K562 (cell line): ENCODE measurements around the gene DYNLT2. TPM values are rescaled to one million over a fixed set of nuclear protein-coding genes. Genes with fewer than 3 reads are reported as not detected.

Source experiments
- C11orf30 ChIP-seq: fragments of 450-650 bp; IDR thresholded peaks from 2 replicates; pipeline ENCODE4 v1.6.1; 2016; ENCODE audit warnings: low read depth, mild to moderate bottlenecking
- CREB1 ChIP-seq, 2 experiments: sonication (generic) in 1 of 2; formaldehyde crosslinking in 1 of 2; IDR thresholded peaks; 2 replicates each; pipeline versions ENCODE4 v1.6.1 to v1.8.0; 2012 to 2022; ENCODE audit warnings: inconsistent platforms in 1 of 2, mild to moderate bottlenecking in 1 of 2, missing genetic modification reagents in 1 of 2, moderate library complexity in 1 of 2
- ETV6 ChIP-seq, 3 experiments: fragments of 150-350 bp in 1 of 3; sonication (generic) in 1 of 3; formaldehyde crosslinking in 1 of 3; IDR thresholded peaks; 2 replicates each; pipeline versions ENCODE4 v1.6.1 to v1.8.0; 2014 to 2022; ENCODE audit warnings: borderline replicate concordance in 2 of 3, low read depth in 2 of 3, antibody characterized with exemption in 1 of 3, low read length in 1 of 3, mild to moderate bottlenecking in 1 of 3, missing genetic modification reagents in 1 of 3
- HMG20B ChIP-seq: fragments of 250-450 bp; sonication (Bioruptor Pico); IDR thresholded peaks from 2 replicates; pipeline ENCODE4 v1.5.0; 2021; ENCODE audit warnings: mild to moderate bottlenecking
- NR2F6 ChIP-seq: fragments of 450-650 bp; formaldehyde crosslinking; IDR thresholded peaks from 2 replicates; pipeline ENCODE4 v1.4.0; 2020; ENCODE audit warnings: mild to moderate bottlenecking
- SIRT6 ChIP-seq: IDR thresholded peaks from one replicate; pipeline ENCODE4 v1.6.1; 2012; ENCODE audit warnings: low read depth, mild to moderate bottlenecking, control low read depth, inconsistent platforms, low read length, moderate library complexity
- TAL1 ChIP-seq: fragments of 450-650 bp; IDR thresholded peaks from 2 replicates; pipeline ENCODE4 v1.6.1; 2016; ENCODE audit warnings: mild to moderate bottlenecking
- ZBTB7A ChIP-seq: IDR thresholded peaks from 2 replicates; pipeline ENCODE4 v1.6.1; 2011; ENCODE audit warnings: low read depth, mild to moderate bottlenecking, low read length, moderate library complexity, borderline replicate concordance; ENCODE audit not compliant: control insufficient read depth
- ZC3H4 ChIP-seq: sonication (generic); formaldehyde crosslinking; IDR thresholded peaks from 2 replicates; pipeline ENCODE4 v1.9.0; 2021; ENCODE audit warnings: missing genetic modification reagents, borderline replicate concordance
- ZFP30 ChIP-seq: fragments of 250-450 bp; sonication (Bioruptor Pico); IDR thresholded peaks from 2 replicates; pipeline ENCODE4 v1.8.0; 2022; ENCODE audit warnings: moderate library complexity, mild to moderate bottlenecking, inconsistent platforms, borderline replicate concordance
- ZFP36 ChIP-seq: fragments of 150-350 bp; IDR thresholded peaks from 2 replicates; pipeline ENCODE4 v1.6.1; 2018; ENCODE audit warnings: low read length, low read depth; ENCODE audit not compliant: partially characterized antibody
- ZKSCAN1 ChIP-seq: fragments of 150-350 bp; IDR thresholded peaks from 2 replicates; pipeline ENCODE4 v1.6.1; 2016; ENCODE audit warnings: low read depth, low read length
- polyA plus RNA-seq, 8 experiments: library from polyadenylated mRNA; depleted of rRNA in 4 of 8; stranded (reverse) in 5 of 8; unstranded in 3 of 8; fragments of >200 nt; fragmentation: Nextera tagmentation in 2 of 8; fragmentation: Illumina TruSeq in 1 of 8; extraction: Ambion mirVana in 2 of 8; extraction: Trizol in 1 of 8; gene quantifications; 2 replicates each; pipeline versions ENCODE4 v1.2.1 to v1.2.3, GENCODE V29; 2011 to 2014; ENCODE audit warnings: inconsistent platforms in 1 of 8, missing spikeins in 1 of 8
- total RNA-seq, 7 experiments: library from RNA; depleted of rRNA in 6 of 7; stranded (reverse); fragments of >200 nt in 6 of 7; fragmentation: Illumina TruSeq in 2 of 7; extraction: Trizol in 2 of 7; gene quantifications; 2 replicates each; pipeline versions ENCODE4 v1.2.1 to v1.2.3, GENCODE V29; 2011 to 2021; ENCODE audit warnings: low replicate concordance in 1 of 7
- TF ChIP-seq, protein P1 (sequence below): fragments of 450-650 bp; formaldehyde crosslinking; conservative IDR thresholded peaks from 2 replicates; pipeline ENCODE4 v1.4.0; 2022; ENCODE audit warnings: mild to moderate bottlenecking, missing genetic modification characterization
- TF ChIP-seq, protein P2 (sequence below), 2 experiments: fragments of 450-650 bp in 1 of 2; sonication (generic) in 1 of 2; formaldehyde crosslinking in 1 of 2; IDR thresholded peaks; 2 replicates each; pipeline versions ENCODE4 v1.7.1 to v1.9.0; 2016 to 2022; ENCODE audit warnings: inconsistent platforms in 1 of 2, mild to moderate bottlenecking in 1 of 2, missing genetic modification reagents in 1 of 2

DYNLT2 gene
- total and polyA plus RNA-seq, 9 of the 15 experiments (the other 6 are each of a cell fraction or from before 2014, with no cell fraction given): 2.0 to 12.8 (median 6.3) TPM

DNA sequence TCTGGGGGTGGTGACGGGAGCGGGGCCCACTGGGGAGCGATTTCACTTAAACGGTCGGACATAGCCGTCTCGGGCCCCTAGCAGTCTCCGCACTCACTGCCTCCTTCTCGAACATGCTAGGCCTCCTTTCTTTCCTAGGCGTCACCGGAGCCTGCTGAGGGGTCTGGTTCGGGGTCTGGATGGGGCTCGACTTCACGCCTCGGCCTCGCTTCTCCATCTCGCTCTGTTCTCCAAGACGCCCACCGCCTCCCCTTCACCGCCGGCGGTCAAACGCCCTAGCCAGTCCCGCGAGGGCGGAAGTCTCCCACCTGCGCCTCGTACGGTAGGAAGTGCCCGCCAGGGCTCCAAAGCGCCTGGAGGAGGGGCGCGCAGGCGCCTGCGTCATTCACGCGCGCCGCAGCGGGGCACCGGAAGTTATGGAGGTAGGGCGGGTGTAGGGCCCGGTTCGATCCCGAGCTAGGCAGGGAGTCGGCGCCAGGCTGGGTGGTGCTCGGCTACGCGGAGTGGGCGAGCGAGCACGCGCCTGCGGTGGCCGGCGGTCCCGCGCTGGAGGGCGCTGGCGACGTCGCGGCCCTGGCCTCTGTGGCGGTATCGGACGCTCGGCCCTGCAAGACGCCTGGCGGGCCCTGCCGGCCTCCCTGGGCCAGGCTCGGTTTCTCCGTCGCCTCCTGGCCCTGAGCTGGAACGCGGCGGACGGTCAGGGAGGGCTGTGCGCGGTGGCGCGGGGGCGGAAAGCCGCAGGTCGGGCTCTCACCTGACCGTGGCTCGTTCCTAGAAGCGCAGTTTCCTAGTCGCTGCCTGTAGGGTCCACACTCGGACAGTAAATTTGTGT, at the start of gene DYNLT2, which contains the start of gene ERMARD (continued):
- TF ChIP-seq, protein P1, sequence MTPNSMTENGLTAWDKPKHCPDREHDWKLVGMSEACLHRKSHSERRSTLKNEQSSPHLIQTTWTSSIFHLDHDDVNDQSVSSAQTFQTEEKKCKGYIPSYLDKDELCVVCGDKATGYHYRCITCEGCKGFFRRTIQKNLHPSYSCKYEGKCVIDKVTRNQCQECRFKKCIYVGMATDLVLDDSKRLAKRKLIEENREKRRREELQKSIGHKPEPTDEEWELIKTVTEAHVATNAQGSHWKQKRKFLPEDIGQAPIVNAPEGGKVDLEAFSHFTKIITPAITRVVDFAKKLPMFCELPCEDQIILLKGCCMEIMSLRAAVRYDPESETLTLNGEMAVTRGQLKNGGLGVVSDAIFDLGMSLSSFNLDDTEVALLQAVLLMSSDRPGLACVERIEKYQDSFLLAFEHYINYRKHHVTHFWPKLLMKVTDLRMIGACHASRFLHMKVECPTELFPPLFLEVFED: no peak
- TF ChIP-seq HMG20B (CRISPR knock-in tag) (no peak), ZBTB7A (peak; percentile 89), C11orf30 (peak; percentile 96), NR2F6 (no peak), ETV6 (IDR thresholded peaks at IDR 0.05; ENCODE audit: borderline replicate concordance in 1 of 2, low read depth in 2 of 2, low read length in 1 of 2) (peak; percentile 48 to 78; a peak in 1 of 4 replicates), ETV6 (CRISPR knock-in tag; IDR thresholded peaks at IDR 0.05; ENCODE audit: borderline replicate concordance) (peak; percentile 65), ZFP30 (CRISPR knock-in tag) (no peak), TAL1 (no peak), SIRT6 (no peak), ZC3H4 (CRISPR knock-in tag) (no peak; the same call in 1 of the 2 replicates), CREB1 (IDR thresholded peaks at IDR 0.05) (peak; percentile 99), CREB1 (CRISPR knock-in tag; IDR thresholded peaks at IDR 0.05) (peak; percentile 100), ZKSCAN1 (peak; percentile 82), ZFP36 (peak; percentile 14)
- TF ChIP-seq, protein P2, sequence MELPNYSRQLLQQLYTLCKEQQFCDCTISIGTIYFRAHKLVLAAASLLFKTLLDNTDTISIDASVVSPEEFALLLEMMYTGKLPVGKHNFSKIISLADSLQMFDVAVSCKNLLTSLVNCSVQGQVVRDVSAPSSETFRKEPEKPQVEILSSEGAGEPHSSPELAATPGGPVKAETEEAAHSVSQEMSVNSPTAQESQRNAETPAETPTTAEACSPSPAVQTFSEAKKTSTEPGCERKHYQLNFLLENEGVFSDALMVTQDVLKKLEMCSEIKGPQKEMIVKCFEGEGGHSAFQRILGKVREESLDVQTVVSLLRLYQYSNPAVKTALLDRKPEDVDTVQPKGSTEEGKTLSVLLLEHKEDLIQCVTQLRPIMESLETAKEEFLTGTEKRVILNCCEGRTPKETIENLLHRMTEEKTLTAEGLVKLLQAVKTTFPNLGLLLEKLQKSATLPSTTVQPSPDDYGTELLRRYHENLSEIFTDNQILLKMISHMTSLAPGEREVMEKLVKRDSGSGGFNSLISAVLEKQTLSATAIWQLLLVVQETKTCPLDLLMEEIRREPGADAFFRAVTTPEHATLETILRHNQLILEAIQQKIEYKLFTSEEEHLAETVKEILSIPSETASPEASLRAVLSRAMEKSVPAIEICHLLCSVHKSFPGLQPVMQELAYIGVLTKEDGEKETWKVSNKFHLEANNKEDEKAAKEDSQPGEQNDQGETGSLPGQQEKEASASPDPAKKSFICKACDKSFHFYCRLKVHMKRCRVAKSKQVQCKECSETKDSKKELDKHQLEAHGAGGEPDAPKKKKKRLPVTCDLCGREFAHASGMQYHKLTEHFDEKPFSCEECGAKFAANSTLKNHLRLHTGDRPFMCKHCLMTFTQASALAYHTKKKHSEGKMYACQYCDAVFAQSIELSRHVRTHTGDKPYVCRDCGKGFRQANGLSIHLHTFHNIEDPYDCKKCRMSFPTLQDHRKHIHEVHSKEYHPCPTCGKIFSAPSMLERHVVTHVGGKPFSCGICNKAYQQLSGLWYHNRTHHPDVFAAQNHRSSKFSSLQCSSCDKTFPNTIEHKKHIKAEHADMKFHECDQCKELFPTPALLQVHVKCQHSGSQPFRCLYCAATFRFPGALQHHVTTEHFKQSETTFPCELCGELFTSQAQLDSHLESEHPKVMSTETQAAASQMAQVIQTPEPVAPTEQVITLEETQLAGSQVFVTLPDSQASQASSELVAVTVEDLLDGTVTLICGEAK (IDR thresholded peaks at IDR 0.05): peak; percentile 92
- TF ChIP-seq, protein P2 (CRISPR knock-in tag; IDR thresholded peaks at IDR 0.05): no peak
